Measurements from ENCODE around the gene MYH8.

GRCh38 chr17:10396524-10397163, 25.1 kb downstream of the MYH8 start:
- TF ChIP-seq, protein P1, sequence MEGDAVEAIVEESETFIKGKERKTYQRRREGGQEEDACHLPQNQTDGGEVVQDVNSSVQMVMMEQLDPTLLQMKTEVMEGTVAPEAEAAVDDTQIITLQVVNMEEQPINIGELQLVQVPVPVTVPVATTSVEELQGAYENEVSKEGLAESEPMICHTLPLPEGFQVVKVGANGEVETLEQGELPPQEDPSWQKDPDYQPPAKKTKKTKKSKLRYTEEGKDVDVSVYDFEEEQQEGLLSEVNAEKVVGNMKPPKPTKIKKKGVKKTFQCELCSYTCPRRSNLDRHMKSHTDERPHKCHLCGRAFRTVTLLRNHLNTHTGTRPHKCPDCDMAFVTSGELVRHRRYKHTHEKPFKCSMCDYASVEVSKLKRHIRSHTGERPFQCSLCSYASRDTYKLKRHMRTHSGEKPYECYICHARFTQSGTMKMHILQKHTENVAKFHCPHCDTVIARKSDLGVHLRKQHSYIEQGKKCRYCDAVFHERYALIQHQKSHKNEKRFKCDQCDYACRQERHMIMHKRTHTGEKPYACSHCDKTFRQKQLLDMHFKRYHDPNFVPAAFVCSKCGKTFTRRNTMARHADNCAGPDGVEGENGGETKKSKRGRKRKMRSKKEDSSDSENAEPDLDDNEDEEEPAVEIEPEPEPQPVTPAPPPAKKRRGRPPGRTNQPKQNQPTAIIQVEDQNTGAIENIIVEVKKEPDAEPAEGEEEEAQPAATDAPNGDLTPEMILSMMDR (IDR thresholded peaks at IDR 0.05), result no peak
- TF ChIP-seq EZH2phosphoT487 (IDR thresholded peaks at IDR 0.05), result no peak
